Stimulated activated CD4-positive, alpha-beta T cell treated with anti-CD3 and anti-CD28 coated beads, Interleukin-2, amount 100 ng/mL, for 48 hours (primary cell): ENCODE data around the gene OR10A6.

Experiments used
- DNase-seq, 2 donors: peaks; one replicate each; pipeline ENCODE4 v3.0.0-alpha.2; 2020

Gene OR10A6, protein sequence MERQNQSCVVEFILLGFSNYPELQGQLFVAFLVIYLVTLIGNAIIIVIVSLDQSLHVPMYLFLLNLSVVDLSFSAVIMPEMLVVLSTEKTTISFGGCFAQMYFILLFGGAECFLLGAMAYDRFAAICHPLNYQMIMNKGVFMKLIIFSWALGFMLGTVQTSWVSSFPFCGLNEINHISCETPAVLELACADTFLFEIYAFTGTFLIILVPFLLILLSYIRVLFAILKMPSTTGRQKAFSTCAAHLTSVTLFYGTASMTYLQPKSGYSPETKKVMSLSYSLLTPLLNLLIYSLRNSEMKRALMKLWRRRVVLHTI

DNA sequence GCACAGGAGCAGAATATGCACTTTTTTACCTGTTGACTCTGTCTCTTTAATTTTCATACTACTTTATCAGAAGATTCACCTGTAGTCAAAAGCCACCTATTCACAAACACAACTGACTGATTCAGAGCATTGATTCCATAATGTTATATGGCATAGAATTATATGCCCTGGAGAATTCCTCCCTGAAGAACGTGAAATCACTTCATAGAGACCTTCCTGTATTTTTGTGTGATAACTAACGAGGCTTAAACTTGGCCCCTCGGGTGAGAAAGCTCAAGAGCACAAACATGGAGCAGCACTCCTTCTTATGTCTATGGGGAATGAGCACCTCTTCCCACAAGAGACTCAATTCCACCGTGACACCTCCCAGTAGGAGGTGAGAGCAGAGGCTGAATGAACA lies at the start of gene OR10A6:
TSS of gene OR10A6 (minus strand) at position 101 of the 400 bp plus-strand sequence. CDS start 2,606 bp downstream, outside the sequence.
- DNase-seq, result no peak

DNA sequence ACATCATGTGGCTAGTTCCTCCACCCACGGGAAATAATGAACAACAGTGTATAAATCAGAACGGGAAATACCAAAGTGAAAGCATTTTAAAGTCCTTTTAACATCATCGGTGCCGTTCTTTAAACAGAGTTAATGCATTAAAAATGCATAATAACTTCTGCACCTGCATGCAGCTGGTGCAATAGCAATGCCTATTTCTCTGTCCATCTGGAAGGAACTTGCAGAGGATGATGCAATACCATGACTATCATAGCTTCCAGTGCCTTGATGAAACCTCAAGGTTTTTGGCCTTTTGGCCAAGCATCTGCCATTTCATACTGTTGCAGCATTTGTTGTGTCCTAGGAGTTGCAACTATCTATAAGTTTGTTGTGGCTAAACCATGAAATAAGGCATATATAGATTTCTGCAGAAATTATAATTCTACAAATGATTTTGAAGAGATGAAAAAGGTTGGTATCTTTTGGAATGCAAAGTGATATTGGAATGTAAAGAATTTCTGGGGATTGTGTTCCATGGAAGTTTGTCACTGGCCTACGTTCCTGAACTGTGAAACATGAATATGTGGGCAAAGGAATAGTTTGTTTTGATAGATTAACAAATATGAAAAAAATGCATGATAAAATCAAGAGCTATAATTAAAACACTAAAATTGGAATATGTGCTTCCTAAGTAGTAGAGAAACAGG lies 46.3 kb upstream of the OR10A6 start:
- no peak for DNase-seq

DNA sequence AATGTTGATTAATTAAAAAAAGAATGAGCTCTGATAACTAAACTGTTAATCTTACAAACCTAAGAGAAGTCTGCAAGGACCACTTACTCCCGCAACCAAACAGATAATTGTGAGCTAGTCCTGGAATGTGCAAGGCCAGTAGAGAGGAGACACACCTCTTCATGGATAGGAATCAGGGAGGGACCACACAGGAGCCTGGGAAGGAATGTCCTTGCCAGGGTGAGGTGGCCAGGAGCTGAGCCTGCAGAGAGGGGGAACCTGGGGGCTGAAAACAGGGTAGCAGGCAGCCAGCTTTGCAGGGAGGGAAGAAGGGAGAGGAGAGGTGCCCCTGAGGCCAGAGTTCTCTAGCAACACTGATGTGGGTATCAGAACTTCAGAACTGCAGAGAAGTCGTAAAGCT lies 43.6 kb upstream of the OR10A6 start:
- no peak for DNase-seq

DNA sequence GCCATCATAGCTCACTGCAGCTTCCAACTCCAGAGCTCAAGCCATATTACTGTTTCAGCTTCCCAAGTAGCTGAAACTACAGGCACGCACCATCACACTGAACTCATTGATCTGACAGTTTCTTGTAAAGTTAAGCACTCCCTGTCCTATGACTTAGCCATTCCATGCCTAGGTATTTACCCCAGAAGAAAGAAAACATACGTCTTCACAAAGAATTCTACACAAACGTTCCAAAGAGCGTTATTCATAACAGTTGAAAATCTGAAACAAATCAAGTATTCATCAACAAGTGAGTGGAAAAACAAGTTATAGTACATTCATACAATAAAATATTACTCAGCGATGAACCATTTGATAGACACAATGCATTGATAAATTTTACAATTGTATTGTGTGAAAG lies 41.9 kb upstream of the OR10A6 start:
- DNase-seq, result no peak

DNA sequence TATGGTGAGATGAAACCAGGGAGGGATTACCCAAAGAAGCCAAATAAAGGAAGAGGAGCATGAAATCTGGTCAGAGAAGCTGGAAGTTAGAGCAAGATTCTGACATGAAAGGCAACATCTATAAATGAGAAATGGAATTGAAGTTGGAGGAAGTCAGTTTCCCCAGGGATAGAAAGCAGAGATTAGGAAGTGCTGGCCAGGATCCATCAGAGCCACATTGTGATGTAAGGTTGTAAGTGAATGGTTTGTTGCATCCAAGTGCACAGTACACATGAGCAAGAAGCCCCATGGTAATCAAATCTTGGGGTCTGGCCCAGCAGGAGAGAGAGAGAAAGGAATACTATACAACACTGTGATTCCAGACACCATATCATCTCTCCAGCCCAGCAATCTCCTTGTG lies 40.8 kb upstream of the OR10A6 start:
- DNase-seq, result no peak

DNA sequence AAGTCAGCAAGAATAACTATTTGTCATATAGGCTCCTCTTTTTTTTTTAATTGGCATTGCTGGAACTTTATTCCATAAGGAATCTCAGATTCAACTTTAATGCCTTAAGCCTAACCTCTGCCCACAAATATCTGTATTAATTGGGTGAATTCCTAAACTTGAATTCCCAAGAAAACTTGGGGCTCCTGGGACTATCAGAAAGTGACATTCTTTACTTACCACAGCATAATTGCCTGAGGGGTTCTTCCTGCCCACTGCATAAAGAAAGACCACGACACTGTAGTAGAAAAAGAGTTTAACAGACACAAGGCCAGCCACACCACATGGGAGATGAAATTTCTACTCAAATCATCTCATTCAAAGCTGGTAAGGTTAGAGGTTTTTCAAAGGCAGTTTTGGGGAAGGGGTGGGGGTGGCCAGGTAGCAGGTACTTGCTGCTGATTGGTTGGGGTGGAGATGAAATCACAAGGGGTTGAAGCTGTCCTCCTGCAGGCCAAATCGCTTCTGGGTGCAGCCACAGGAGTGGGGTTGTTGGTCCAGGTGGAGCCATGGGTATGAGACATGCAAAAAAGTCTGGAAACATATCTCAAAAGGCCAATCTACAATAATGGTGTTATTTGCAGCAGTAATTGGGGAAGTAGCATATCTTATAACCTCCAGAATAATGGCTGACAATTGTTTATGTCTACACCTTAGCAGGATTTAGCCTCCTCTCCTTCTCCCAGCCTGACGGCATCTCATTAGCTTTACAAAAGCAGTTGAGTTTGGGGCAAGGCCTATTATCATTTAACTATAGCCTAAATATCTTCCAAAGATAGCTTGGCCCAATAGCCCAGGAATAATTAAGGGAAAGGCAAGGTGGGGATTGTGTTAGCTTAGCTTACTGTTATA lies 38.9 kb upstream of the OR10A6 start:
- no peak for DNase-seq

DNA sequence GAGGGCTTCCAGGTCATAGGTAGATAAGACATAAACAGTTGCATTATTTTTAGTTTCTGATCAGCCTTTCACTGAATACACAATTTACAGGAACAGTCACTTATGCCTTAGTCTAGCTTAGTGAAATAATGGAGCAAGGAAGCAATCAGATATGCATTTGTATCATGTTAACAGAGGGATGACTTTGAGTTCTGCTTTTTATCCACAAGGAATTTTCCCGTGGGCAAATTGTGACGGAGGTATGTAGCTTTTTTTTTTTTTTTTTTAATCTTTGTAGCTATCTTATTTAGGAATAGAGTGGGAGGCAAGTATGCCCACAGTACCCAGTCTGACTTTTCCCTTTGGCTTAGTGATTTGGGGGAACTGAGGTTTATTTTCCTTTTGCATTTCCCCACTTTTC lies 37.6 kb upstream of the OR10A6 start:
- DNase-seq, result no peak

DNA sequence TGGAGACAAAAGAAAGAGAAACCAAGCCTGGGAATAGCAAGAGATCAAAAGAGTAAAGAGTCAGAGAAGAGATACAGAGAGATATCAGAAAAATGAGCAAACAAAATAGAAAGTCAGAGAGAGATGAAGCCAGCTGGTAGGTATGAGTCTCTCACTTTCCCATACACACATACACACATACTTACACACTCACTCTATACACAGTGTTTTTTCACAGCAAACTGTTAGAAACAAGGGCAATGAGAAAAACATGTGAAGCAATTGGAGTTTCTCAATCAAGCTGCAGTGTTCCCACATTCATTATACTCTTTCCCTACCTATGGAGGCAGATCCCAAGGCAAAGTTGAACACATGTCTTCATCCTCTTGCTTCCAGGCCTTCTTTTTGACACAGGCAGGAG lies 36.8 kb upstream of the OR10A6 start:
- DNase-seq, result no peak

DNA sequence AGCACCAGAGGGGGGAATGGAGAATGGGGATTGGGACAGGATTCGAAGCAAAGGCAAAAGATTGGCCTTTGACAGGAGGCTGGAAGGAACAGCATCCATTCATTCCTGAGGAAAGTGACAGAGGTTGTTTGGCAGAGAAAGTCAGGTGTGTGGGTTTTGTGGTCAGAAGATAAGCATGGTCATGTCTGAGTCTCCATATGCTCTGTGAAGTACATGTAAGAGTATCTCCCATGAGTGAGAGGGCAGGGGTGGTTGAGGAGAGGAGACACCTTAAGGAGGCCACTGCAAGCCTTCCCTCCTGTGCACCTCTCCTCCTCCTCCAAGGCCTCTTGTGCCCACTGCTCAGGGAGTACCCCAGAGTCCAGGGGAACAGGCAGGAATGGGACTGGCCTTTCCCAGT lies 36.0 kb upstream of the OR10A6 start:
- no peak for DNase-seq

DNA sequence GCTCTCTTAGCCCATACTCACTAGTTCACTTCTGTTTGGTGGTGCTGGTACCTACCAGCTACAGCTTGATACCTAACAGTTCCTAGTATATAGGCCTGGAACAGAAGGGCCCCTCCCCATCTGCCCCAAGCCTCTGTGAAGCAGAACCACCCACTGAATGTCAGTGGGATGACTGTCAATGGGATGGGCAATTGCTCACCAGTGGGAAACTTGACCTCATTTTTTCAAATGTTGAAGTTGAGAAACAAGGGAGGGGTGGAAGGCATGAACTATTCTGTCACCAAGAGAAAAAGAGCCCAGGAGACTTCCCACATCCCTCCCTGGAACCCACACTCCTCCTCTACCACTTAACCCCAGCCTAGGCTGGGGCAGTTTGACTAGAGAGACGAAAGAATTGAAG lies 34.3 kb upstream of the OR10A6 start, which contains the start of gene NLRP10:
TSS of gene NLRP10 (minus strand) at position 62 of the 400 bp plus-strand sequence. CDS start 1,952 bp downstream, outside the sequence.
- DNase-seq, result no peak

DNA sequence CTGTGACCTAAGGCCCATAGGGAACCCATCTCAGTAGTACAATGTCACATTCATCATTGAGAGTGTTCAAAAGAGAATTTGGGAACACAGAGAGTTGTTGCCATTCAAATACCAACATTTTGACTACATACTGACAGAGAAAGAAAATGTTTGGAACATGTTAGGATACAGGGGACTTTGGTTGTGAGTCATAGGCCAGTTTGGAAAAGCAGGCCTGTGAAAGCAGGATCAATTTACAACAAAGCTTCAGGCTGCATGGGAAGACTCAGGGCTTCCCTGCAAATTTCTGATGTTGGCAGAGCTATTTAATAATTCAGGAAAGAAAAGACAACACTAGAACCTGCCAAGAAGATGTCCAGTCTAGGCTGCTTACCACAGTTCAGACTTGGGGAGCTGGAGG lies 33.8 kb upstream of the OR10A6 start:
- DNase-seq, result no peak

DNA sequence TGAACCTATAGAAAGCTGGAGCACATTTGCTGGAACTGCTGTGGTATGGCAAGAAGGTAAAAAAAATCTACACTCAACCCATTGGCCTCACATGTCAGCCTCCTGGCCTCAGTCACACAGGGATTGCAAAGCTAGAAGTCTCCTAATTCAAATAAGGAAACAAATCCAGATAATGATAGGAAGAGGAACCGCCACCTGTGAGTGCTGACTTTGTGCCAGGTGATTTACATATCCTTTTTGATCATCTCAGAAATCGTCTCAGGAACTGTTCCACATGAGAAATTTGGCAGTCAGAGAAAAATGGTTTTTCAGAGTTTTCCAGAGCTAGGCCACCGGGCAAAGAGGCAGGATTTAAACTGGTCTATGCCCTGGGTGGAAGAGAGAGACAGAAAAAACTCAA lies 33.2 kb upstream of the OR10A6 start:
- DNase-seq, result no peak

DNA sequence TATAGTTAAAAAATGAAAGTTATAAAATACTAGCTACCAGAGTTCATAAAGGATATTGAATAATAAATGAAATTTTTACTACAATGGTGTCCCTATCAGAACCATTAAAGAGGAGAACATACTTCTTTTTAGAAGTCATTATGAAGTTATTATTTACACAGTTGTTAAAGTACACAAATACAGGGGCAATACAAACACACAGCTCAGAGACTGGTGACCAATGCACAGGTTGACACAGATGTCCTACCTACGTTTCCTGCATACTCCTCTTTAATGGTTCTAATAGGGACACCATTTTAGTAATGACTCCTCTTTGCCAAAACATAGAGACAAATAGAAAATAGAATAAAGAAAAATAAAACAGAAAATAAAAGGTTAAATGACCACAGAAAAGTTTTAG lies 24.1 kb upstream of the OR10A6 start:
- no peak for DNase-seq

DNA sequence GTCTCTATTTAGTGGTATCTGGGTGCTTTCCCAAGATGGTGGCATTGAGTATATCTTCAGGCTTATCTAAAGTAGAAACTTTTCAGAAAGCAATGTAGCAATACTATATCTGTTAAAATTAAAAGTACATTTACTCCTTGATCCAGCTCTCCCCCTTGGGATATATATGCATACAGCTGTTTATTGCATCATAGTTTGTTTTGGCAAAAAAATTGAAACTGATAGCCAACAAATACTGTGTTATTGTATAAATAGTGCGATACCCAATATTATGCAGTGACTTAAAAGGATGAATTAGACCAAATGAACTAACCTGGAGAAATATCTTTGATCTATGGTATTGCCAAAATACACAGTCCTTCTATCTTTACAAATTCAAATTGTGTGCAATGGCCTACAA lies 18.9 kb upstream of the OR10A6 start:
- no peak for DNase-seq

DNA sequence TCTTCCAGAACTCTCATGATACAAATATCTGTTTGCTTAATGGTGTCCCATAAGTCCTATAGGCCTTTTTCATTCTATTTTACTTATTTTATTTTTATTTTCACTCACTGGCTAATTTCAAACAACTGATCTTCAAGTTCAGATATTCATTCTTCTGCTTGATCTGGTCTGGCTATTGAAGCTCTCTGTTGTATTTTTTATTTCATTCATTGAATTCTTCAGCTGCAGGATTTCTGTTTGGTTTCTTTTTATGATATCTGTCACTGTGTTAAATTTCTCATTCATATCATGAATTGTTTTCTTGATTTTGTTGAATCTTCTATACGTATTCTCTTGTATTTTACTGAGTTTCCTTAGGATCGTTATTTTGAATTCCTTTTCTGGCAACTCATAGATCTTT lies 13.1 kb upstream of the OR10A6 start:
- no peak for DNase-seq

DNA sequence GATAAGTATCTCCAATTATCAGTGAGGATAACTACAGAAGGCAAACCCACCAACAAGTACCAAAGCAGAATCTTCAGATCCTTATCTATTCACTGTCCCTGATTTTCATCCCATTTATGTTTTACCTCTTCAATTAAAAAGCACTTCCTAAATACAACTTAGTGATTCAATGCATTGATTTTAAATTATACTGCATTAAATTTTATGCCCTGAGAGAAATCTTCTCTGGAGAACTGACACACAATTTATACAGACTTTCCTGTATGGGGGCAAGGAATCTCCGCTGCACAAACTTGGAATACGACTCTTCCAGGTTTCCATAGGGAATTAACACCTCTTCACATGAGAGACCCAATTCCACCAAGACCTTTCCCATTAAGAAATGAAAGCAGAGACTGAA lies 10.5 kb upstream of the OR10A6 start, which contains the start of gene OR10A3:
TSS of gene OR10A3 (minus strand) at position 101 of the 400 bp plus-strand sequence. CDS start 2,188 bp downstream, outside the sequence.
- no peak for DNase-seq

DNA sequence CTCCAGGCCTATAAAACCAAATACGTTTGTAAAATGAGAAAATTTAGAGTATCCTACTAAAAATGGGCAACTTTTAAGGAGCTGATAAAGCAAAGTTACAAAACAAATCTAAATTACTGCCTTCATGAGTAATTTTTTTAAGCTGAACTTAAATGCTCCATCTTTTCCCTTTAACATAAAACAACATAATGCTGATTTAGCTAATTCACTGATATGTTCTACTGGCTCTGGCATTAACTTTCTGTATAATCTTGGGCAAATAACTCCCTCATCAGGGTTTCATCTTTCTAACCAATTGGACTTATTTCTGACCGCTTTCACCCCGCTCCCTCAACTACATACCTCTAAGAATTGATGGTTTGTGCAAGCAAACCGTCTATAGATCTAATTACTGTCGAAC lies 10.1 kb upstream of the OR10A6 start:
- DNase-seq, result no peak

DNA sequence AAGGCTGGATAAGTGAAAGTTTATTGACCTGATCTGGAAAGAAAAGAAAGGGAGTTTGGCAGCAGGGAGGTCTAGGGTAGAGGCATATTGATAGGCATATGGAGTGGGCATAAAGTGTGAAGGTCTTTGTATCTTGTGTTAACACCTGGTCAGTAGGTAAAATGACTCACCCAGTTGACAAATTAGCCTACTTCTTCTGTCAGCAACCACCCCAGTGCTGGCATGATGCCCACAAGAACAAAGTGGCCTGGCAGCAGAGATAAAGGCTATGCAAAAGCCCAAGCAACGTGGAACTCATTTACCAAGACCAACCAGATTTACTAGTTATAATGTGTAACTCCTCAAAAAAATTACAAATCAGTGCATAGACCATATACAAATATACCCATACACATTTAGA lies 5.5 kb upstream of the OR10A6 start:
- no peak for DNase-seq

DNA sequence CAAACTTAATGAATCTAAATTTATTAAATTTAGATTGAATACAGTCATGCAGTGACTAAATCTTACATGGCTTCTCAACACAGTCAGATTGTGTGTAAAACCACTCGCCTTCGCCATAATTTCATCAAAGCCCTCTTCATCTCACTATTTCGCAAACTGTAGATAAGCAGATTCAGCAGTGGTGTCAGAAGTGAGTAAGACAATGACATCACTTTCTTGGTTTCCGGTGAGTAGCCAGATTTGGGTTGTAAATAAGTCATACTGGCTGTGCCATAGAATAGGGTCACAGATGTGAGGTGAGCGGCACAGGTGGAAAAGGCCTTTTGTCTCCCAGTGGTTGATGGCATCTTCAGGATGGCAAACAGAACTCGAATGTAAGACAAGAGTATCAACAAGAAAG lies 3.4 kb downstream of the OR10A6 start:
- no peak for DNase-seq

DNA sequence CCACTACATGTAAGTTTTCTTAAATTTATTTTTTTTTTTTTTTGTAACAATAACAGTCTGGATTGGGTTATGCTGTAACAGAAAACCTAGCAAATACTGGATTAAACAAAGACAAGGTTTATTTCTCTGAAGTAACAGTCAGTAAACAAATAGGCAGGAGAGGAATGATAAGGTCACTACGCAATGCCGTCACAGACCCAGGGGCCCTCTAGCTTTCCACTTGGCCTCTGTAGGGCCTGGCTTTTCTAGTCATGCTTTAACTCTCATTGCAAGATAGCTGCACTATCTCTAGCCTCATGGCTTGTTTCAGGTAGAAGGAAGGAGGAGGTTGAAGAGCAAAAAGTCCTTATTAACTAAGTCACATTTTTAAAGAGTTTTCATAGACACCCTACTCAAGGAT lies 6.5 kb downstream of the OR10A6 start:
- DNase-seq, result no peak

DNA sequence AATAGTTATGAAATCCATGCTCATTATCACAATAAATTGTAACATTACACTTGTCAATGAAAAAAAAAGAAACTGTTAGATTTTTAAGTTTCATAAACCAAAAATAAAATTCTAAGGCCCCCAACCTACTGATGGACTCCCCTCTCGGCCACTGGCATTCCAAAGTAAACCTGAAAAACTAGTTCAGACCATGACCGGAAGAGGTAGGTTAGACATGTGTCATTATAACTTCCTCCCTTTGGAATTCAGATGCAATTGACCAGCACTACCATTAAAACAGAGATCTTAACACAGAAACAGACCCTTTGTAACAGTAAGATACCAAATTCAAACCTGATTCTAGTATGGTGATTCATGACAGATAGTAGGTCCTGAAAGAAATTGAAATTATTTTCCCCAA lies 12.9 kb downstream of the OR10A6 start:
- no peak for DNase-seq

DNA sequence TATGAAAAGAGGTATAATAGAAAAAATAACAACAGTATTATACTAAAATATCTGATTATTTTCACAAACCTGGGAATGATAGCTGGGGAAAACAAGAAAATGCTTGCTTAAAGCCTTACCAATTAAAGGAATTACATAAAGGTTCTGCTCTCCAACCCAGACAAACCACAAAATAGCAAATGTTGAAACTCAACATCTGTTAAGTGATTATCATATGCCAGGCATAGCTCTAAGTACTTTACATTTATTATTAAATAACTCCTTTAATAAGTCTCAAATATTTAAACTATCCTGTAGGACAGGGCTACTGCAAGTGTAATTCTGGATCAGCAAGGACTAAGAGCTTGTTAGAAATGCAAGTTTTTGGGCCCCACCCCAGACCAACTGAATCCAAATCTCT lies 20.1 kb downstream of the OR10A6 start:
- DNase-seq, result no peak

DNA sequence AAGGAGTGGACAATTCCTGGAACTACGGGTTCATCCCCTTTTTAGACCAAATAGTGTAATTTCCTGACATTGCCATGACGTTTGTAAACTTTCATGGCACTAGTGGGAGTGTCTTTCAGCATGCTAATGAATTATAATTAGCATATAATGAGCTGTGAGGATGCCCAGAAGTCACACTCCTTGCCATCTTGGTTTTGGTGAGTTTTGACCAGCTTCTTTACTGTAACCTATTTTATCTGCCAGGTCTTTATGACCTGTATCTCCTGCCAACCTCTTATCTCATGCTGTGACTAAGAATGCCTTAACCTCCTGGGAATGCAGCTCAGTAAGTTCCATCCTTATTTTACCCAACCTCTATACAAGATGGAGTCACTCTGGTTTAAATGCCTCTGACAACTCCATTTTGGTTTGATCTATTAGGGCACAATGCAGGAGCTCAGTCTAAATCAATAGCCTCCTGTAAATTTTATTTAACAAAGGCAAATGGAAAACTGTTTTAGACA lies 20.7 kb downstream of the OR10A6 start:
- no peak for DNase-seq
